GM12801 (cell line): ENCODE results near the gene DNAJB6.

Source experiments
- TF ChIP-seq, protein P1 (sequence below): IDR thresholded peaks from one replicate; pipeline ENCODE4 v1.5.1; 2011; ENCODE audit warnings: control low read depth; ENCODE audit not compliant: insufficient read length; ENCODE audit errors: extremely low read depth

The DNAJB6 gene

DNA sequence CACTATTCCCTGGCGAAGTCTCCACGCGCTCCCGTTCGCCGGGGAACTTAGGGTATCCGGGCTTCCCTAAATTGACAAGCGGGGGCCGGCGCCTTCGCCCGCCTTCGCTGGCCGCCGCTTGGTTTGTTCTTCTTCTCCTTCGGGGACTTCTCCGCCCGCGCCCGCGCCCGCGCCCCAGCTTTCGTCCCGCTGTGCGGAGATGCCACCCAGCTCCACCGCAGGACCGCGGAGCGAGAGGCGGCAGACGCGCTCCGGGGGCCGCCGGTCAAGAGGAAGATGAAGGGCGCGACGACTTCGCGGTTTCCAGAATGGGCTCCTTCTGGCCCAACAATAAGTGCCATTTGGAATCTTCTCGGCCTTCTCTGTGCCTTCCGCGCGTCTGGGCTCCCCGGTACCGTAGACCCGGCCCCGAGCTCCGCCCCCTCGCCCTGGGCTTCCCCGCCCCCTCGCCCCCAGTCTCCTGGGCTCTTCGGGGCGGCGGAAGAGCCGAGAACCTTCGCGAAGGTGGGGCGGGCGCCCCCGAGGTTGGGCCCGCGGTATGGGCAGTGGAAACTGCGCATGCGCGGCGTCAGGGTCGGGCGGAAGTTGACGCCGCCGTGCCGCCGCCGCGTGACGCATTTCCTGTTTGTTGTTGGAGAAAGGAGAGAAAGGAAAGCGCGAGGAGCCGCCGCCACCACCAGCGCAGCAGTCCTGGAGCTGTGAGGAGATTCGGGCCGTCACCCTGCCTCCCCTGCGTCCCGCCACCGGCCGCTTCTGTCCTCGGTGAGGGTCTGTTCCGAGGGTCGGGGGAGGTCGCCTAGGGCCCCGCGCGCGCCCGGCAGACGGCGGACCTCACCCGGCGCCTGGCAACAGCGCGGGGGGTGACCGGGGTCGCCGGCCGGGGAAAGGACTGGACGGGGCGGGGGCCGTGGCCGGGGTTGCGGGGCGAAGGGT lies at the start of gene DNAJB6:
TSS of gene DNAJB6 (plus strand) at position 622 of the 933 bp plus-strand sequence. CDS start 21,569 bp downstream, outside the sequence.
- TF ChIP-seq, protein P1, sequence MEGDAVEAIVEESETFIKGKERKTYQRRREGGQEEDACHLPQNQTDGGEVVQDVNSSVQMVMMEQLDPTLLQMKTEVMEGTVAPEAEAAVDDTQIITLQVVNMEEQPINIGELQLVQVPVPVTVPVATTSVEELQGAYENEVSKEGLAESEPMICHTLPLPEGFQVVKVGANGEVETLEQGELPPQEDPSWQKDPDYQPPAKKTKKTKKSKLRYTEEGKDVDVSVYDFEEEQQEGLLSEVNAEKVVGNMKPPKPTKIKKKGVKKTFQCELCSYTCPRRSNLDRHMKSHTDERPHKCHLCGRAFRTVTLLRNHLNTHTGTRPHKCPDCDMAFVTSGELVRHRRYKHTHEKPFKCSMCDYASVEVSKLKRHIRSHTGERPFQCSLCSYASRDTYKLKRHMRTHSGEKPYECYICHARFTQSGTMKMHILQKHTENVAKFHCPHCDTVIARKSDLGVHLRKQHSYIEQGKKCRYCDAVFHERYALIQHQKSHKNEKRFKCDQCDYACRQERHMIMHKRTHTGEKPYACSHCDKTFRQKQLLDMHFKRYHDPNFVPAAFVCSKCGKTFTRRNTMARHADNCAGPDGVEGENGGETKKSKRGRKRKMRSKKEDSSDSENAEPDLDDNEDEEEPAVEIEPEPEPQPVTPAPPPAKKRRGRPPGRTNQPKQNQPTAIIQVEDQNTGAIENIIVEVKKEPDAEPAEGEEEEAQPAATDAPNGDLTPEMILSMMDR, result no peak

GRCh38 chr7:157291404-157292080 lies 45.3 kb upstream of the DNAJB6 start:
- TF ChIP-seq, protein P1, result no peak

GRCh38 chr7:157292258-157292657 lies 44.5 kb upstream of the DNAJB6 start:
- TF ChIP-seq, protein P1, result no peak

DNA sequence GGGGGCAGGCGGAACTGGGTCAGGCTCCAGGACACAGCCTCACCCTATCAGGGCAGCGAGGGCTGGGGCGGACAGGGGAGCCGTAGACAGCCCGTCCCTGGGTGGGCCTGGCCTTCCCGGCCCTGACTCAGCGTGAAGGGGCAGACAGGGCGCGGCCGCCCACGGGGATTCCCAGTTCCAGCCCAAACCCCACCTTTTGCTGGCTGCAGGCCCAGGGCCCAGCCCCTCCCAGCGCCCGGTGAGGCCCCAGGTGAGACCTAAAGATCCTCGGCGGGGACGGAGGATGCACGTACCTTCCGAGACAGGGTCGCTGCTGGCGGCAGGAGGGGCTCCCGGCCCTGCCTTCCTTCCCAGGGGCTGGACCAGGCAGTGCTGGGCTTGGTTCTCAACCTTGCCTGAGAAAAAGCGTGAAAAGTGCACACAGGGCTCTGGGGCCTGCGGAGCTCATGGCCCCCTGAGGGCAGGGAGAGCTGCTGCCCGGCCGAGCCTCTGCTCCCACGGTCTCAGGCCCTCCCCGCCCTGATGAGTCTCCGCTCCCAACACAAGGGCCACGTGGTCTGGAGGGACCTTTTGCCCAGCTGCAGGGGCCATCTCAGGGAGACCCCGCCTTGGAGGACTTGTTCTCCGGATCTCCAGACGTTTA lies 43.9 kb upstream of the DNAJB6 start:
- TF ChIP-seq, protein P1, result no peak

DNA sequence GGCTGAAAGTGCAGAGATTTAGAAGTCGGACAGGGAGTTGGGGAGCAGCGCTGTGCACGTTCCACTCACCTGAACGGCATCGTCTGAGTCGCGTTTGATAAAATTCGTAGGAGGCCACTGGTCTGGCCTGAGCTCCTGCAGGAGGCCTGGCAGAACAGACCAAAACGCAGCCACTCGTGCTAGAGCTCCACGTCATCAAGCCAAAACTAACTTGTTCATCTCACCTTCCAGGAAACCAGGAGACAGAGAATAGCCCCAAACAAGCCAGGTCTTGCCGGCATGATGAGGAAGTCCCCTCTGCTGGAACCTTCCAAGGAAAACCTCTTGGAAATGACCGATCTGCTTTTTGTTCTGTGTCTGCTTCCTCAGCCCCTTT lies 43.4 kb upstream of the DNAJB6 start:
- TF ChIP-seq, protein P1, result no peak

DNA sequence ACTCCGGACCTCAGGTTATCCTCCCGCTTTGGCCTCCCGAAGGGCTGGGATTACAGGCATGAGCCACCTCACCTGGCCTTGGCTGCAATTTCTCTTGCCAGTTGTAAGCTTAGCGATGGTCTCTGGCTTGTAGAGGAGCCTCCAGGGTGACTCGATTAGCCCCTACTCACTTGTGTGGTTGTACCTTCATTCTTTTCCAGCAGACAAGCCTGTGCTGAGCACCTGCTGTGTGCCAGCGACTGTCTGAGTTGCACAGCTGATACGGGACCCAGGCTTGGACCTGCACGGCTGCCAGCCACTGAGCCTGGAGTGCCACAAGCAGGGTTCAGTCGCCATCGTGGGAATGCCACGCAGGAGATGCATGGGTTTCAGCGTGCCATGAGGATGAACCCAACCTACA lies 42.0 kb upstream of the DNAJB6 start:
- TF ChIP-seq, protein P1, result no peak

DNA sequence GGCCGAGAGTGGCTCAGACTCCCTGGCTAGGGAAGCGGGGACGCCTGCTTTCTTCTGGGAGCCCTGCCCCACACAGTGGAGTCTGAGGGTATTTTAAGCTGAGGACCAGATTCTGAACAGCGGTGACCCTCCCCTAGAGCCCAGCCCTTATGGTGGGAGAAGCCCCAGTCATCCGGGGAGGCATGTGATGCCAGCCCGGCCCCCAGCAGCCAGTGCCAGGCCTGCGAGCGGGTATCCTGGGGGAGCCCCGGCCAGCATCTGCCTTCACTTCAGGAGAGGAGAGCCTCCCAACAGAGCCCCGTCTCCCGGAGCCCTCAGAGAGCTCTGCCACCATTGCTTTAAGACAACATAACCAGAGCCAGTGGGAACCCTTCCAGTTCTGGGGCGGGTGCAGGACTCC lies 41.5 kb upstream of the DNAJB6 start:
- TF ChIP-seq, protein P1, result no peak
